K562 (cell line): ENCODE results near the gene RYR3. TPM values are rescaled to one million over a fixed set of nuclear protein-coding genes. Genes with fewer than 3 reads are reported as not detected.

ENCODE experiments used
- ATAC-seq: fragments of 200-7000 bp; cut with Tn5 transposase; 3 replicates; pipeline ENCODE4 v1.9.1; 2020; ENCODE audit warnings: moderate library complexity
- BruUV-seq: library from RNA; stranded (reverse); fragments of 400-500 nt; replicated peaks from 2 replicates; lab custom pipeline; 2021; lab: Mats Ljungman, UMichigan
- CTCF ChIA-PET: fragments of 300-600 bp; formaldehyde crosslinking; extraction: SDS; loops from one replicate; lab custom pipeline; 2021; ENCODE audit warnings: low intra/inter-chr PET ratio; lab: Yijun Ruan, JAX
- POLR2A ChIA-PET: fragments of 300-600, 350-650 bp; sonication (Branson Sonifier 250); formaldehyde crosslinking; extraction: SDS; loops from one replicate; lab custom pipeline; 2021; ENCODE audit warnings: antibody characterized with exemption, inconsistent platforms; lab: Yijun Ruan, JAX
- DNase-seq, 4 experiments: peaks; one replicate each; pipeline versions ENCODE4 v3.0.0 to v3.0.0-alpha.2; 2011 to 2018; ENCODE audit warnings: low spot score in 3 of 4, mixed read lengths in 3 of 4; ENCODE audit errors: extremely low read depth in 1 of 4
- FAIRE-seq: peaks from 2 replicates; lab custom pipeline; 2011; peaks lifted over from hg19 to GRCh38; lab: Jason Lieb, UNC
- H2AFZ ChIP-seq: 2 replicates; pipeline ENCODE4 v1.6.0; 2011; ENCODE audit warnings: low read depth, low read length, control low read depth, inconsistent platforms
- H3K27ac ChIP-seq: fragments of 200-600 bp; 3 replicates; pipeline ENCODE4 v1.8.0; 2011; ENCODE audit warnings: low read depth, mild to moderate bottlenecking, control low read depth, inconsistent platforms, low read length, moderate library complexity, mixed read lengths; ENCODE audit errors: extremely low read depth
- H3K27me3 ChIP-seq, 2 experiments: fragments of 300-600 bp in 1 of 2; 2 replicates in 1 of 2; 3 replicates in 1 of 2; pipeline versions ENCODE4 v1.6.0 to v1.8.0; 2011; ENCODE audit warnings: inconsistent platforms in 2 of 2, low read length in 2 of 2, mild to moderate bottlenecking in 1 of 2, mixed read lengths in 1 of 2, moderate library complexity in 1 of 2; ENCODE audit not compliant: control insufficient read depth in 2 of 2, insufficient read depth in 2 of 2
- H3K36me3 ChIP-seq: fragments of 300-600 bp; 3 replicates; pipeline ENCODE4 v1.8.0; 2011; ENCODE audit warnings: mild to moderate bottlenecking, low read length, inconsistent platforms; ENCODE audit not compliant: control insufficient read depth, insufficient read depth
- H3K4me1 ChIP-seq, 2 experiments: fragments of 200-600 bp in 1 of 2; replicated peaks in 1 of 2; 2 replicates in 1 of 2; 3 replicates in 1 of 2; pipeline versions ENCODE4 v1.5.1 to v1.8.0; 2011; ENCODE audit warnings: inconsistent platforms in 2 of 2, low read length in 2 of 2, mild to moderate bottlenecking in 1 of 2, mixed read lengths in 1 of 2, moderate library complexity in 1 of 2; ENCODE audit not compliant: control insufficient read depth in 2 of 2, insufficient read depth in 2 of 2
- H3K4me2 ChIP-seq: 2 replicates; pipeline ENCODE4 v1.6.1; 2011; ENCODE audit warnings: low read length, control low read depth, inconsistent platforms, mixed read lengths; ENCODE audit not compliant: insufficient read depth
- H3K4me3 ChIP-seq: fragments of 200-600 bp; sonication (generic), shearing (Covaris generic); 2 replicates; pipeline ENCODE4 v1.5.1; 2016; ENCODE audit warnings: control low read depth, inconsistent platforms
- H3K79me2 ChIP-seq: fragments of 200-600 bp; 3 replicates; pipeline ENCODE4 v1.8.0; 2011; ENCODE audit warnings: low read length, inconsistent platforms; ENCODE audit not compliant: control insufficient read depth, insufficient read depth
- H3K9ac ChIP-seq, 2 experiments: 2 replicates each; pipeline versions ENCODE4 v1.6.0 to v1.6.1; 2011; ENCODE audit warnings: low read depth in 2 of 2, low read length in 2 of 2, control low read depth in 1 of 2, inconsistent platforms in 1 of 2, mild to moderate bottlenecking in 1 of 2, mixed read lengths in 1 of 2; ENCODE audit not compliant: insufficient read depth in 1 of 2
- H3K9me1 ChIP-seq: one replicate; pipeline ENCODE4 v1.6.0; 2011; ENCODE audit warnings: inconsistent platforms, mild to moderate bottlenecking, low read length, moderate library complexity; ENCODE audit not compliant: control insufficient read depth, insufficient read depth
- H3K9me3 ChIP-seq: replicated peaks from 2 replicates; pipeline ENCODE4 v1.5.1; 2011; ENCODE audit warnings: low read depth, low read length, inconsistent platforms; ENCODE audit not compliant: control insufficient read depth, insufficient read depth
- H4K20me1 ChIP-seq: replicated peaks from 2 replicates; pipeline ENCODE4 v1.6.1; 2011; ENCODE audit warnings: low read length, inconsistent platforms, mixed read lengths; ENCODE audit not compliant: control insufficient read depth, insufficient read depth
- BDP1 ChIP-seq: IDR thresholded peaks from 3 replicates; pipeline ENCODE4 v1.6.1; 2011; ENCODE audit not compliant: insufficient read length, insufficient read depth
- CEBPB ChIP-seq: fragments of 450-650 bp; IDR thresholded peaks from 2 replicates; pipeline ENCODE4 v1.6.1; 2016; ENCODE audit warnings: missing genetic modification characterization, missing compliant biosample characterization
- KLF16 ChIP-seq: IDR thresholded peaks from 2 replicates; pipeline ENCODE4 v1.6.1; 2016; ENCODE audit warnings: antibody characterized with exemption
- MBD2 ChIP-seq: sonication (generic); IDR thresholded peaks from 2 replicates; pipeline ENCODE4 v1.6.1; 2016; ENCODE audit warnings: low read depth, borderline replicate concordance
- RUNX1 ChIP-seq: sonication (generic); IDR thresholded peaks from 2 replicates; pipeline ENCODE4 v1.6.1; 2016; ENCODE audit warnings: antibody characterized with exemption, low read depth
- SNRNP70 ChIP-seq: fragments of 200-400 bp; formaldehyde crosslinking; optimal IDR thresholded peaks from 2 replicates; pipeline ENCODE3; 2017; ENCODE audit warnings: low read depth, low read length
- STAT5B ChIP-seq: fragments of 250-450 bp; sonication (Bioruptor Pico); IDR thresholded peaks from 2 replicates; pipeline ENCODE4 v1.8.0; 2021; ENCODE audit warnings: mild to moderate bottlenecking, inconsistent platforms
- ZNF511 ChIP-seq: sonication (generic); formaldehyde crosslinking; IDR thresholded peaks from 2 replicates; pipeline ENCODE4 v1.8.0; 2022; ENCODE audit warnings: mild to moderate bottlenecking, missing genetic modification reagents
- WGBS: fragments of 100-300 bp; shearing (Covaris generic); methylation state at CpG from one replicate; pipeline ENCODE4 v1.1.6; 2016; ENCODE audit warnings: low coverage, mixed read lengths; ENCODE audit not compliant: insufficient coverage; ENCODE audit errors: missing lambda C conversion rate; 5-methylcytosine and 5-hydroxymethylcytosine counted together
- in situ Hi-C: fragments of 300-500 bp; cut with MboI; formaldehyde crosslinking; loops from 4 replicates; pipeline ENCODE4 v1.15.0; 2018; ENCODE audit warnings: inconsistent platforms, mixed read lengths
- intact Hi-C: fragments of 100-400 bp; cut with micrococcal nuclease; formaldehyde crosslinking; loops from 2 replicates; pipeline ENCODE4 v1.14.2; 2022
- polyA plus RNA-seq, 8 experiments: library from polyadenylated mRNA; depleted of rRNA in 4 of 8; stranded (reverse) in 5 of 8; unstranded in 3 of 8; fragments of >200 nt; fragmentation: Nextera tagmentation in 2 of 8; fragmentation: Illumina TruSeq in 1 of 8; extraction: Ambion mirVana in 2 of 8; extraction: Trizol in 1 of 8; gene quantifications; 2 replicates each; pipeline versions ENCODE4 v1.2.1 to v1.2.3, GENCODE V29; 2011 to 2014; ENCODE audit warnings: inconsistent platforms in 1 of 8, missing spikeins in 1 of 8
- total RNA-seq, 7 experiments: library from RNA; depleted of rRNA in 6 of 7; stranded (reverse); fragments of >200 nt in 6 of 7; fragmentation: Illumina TruSeq in 2 of 7; extraction: Trizol in 2 of 7; gene quantifications; 2 replicates each; pipeline versions ENCODE4 v1.2.1 to v1.2.3, GENCODE V29; 2011 to 2021; ENCODE audit warnings: low replicate concordance in 1 of 7

RYR3 gene
- total and polyA plus RNA-seq, 9 of the 15 experiments (the other 6 are each of a cell fraction or from before 2014, with no cell fraction given): 0.04 TPM; not detected in 8

- DNase-seq: no peak
- CTCF ChIA-PET: no interaction called here
- H3K4me1 ChIP-seq: no peaks in the 10 kb centered on the region
- no peaks in the 10 kb centered on the region for H3K9me1 ChIP-seq
- no peak overlapping the region for H3K4me2 ChIP-seq
- H3K9me3 ChIP-seq: no peaks in the 10 kb centered on the region
- no peak overlapping the region for H2AFZ ChIP-seq
- H3K4me3 ChIP-seq: no peak overlapping the region
- FAIRE-seq: no peak
- H3K36me3 ChIP-seq: no peaks in the 10 kb centered on the region
- no peak overlapping the region for H3K27ac ChIP-seq
- peaks cover 0 to 9% of the 10 kb centered on the region in 2 experiments; a peak in 3 of 5 replicates for H3K27me3 ChIP-seq
- TF ChIP-seq KLF16 (no peak), RUNX1 (no peak), SNRNP70 (no peak), STAT5B (CRISPR knock-in tag) (no peak), CEBPB (no peak), BDP1 (no peak), ZNF511 (CRISPR knock-in tag) (no peak), MBD2 (no peak)
- TF ChIP-seq, all 486 proteins: peak for 0
- ATAC-seq: no peak
- 1% methylated on average over 5 of the region's 5 CpGs for WGBS
- POLR2A ChIA-PET: no interaction called here
- in situ Hi-C loops: no loop called here
- H3K9ac ChIP-seq: no peak overlapping the region
- H3K79me2 ChIP-seq: no peaks in the 10 kb centered on the region
- no TSS peak for BruUV-seq
- intact Hi-C loops: no loop called here
- no peaks in the 10 kb centered on the region for H4K20me1 ChIP-seq
Observed at GRCh38 chr15:33756961-33757360, 446.2 kb downstream of the RYR3 start.
